HEK293 (cell line): ENCODE measurements around the gene STK36.

Experiments used
- BCL6B ChIP-seq: fragments of 450-650 bp; formaldehyde crosslinking; IDR thresholded peaks from 2 replicates; pipeline ENCODE4 v1.5.1; 2017; ENCODE audit warnings: missing biosample characterization, missing genetic modification characterization
- FEZF1 ChIP-seq: fragments of 450-650 bp; formaldehyde crosslinking; IDR thresholded peaks from 2 replicates; pipeline ENCODE4 v1.5.1; 2016; ENCODE audit warnings: missing biosample characterization, missing genetic modification characterization
- GLIS1 ChIP-seq: fragments of 450-650 bp; formaldehyde crosslinking; IDR thresholded peaks from 2 replicates; pipeline ENCODE4 v1.5.1; 2016; ENCODE audit warnings: missing biosample characterization, missing genetic modification characterization
- HOXA7 ChIP-seq: sonication (generic); formaldehyde crosslinking; IDR thresholded peaks from 2 replicates; pipeline ENCODE4 v1.8.1; 2022; ENCODE audit warnings: missing genetic modification reagents, borderline replicate concordance
- HOXD13 ChIP-seq: sonication (generic); formaldehyde crosslinking; IDR thresholded peaks from 2 replicates; pipeline ENCODE4 v1.8.0; 2022; ENCODE audit warnings: missing genetic modification reagents, borderline replicate concordance
- IKZF3 ChIP-seq: fragments of 450-650 bp; IDR thresholded peaks from 2 replicates; pipeline ENCODE4 v1.5.0; 2018; ENCODE audit warnings: missing biosample characterization, mild to moderate bottlenecking, missing genetic modification characterization, moderate library complexity
- KLF16 ChIP-seq: fragments of 450-650 bp; formaldehyde crosslinking; IDR thresholded peaks from 2 replicates; pipeline ENCODE4 v1.5.1; 2017; ENCODE audit warnings: missing biosample characterization, missing genetic modification characterization
- KLF17 ChIP-seq: fragments of 450-650 bp; formaldehyde crosslinking; IDR thresholded peaks from 2 replicates; pipeline ENCODE4 v1.5.1; 2016; ENCODE audit warnings: missing biosample characterization, missing genetic modification characterization
- KLF8 ChIP-seq: fragments of 450-650 bp; formaldehyde crosslinking; IDR thresholded peaks from 2 replicates; pipeline ENCODE4 v1.5.1; 2016; ENCODE audit warnings: missing biosample characterization, missing genetic modification characterization
- OSR2 ChIP-seq: fragments of 450-650 bp; formaldehyde crosslinking; IDR thresholded peaks from 2 replicates; pipeline ENCODE4 v1.5.1; 2016; ENCODE audit warnings: missing biosample characterization, missing genetic modification characterization
- PATZ1 ChIP-seq: fragments of 450-650 bp; formaldehyde crosslinking; IDR thresholded peaks from 2 replicates; pipeline ENCODE4 v1.5.1; 2016; ENCODE audit warnings: missing biosample characterization, missing genetic modification characterization
- PRDM6 ChIP-seq: fragments of 450-650 bp; formaldehyde crosslinking; IDR thresholded peaks from 2 replicates; pipeline ENCODE4 v1.5.1; 2017; ENCODE audit warnings: missing biosample characterization, missing genetic modification characterization
- RBAK ChIP-seq: fragments of 450-650 bp; formaldehyde crosslinking; IDR thresholded peaks from 2 replicates; pipeline ENCODE4 v1.5.1; 2016; ENCODE audit warnings: missing biosample characterization, missing genetic modification characterization
- SALL2 ChIP-seq: fragments of 450-650 bp; formaldehyde crosslinking; IDR thresholded peaks from 2 replicates; pipeline ENCODE4 v1.5.0; 2017; ENCODE audit warnings: missing biosample characterization, mild to moderate bottlenecking, missing genetic modification characterization, borderline replicate concordance
- SCRT2 ChIP-seq: fragments of 450-650 bp; formaldehyde crosslinking; IDR thresholded peaks from 2 replicates; pipeline ENCODE4 v1.5.1; 2016; ENCODE audit warnings: missing biosample characterization, missing genetic modification characterization
- SETDB1 ChIP-seq: IDR thresholded peaks from one replicate; pipeline ENCODE4 v1.6.1; 2017; ENCODE audit warnings: mild to moderate bottlenecking, low read length, moderate library complexity, mixed read lengths; ENCODE audit not compliant: insufficient read length
- SP7 ChIP-seq: fragments of 450-650 bp; formaldehyde crosslinking; IDR thresholded peaks from 2 replicates; pipeline ENCODE4 v1.5.1; 2016; ENCODE audit warnings: missing biosample characterization, missing genetic modification characterization
- TRIM28 ChIP-seq: IDR thresholded peaks from 2 replicates; pipeline ENCODE4 v1.6.1; 2011; ENCODE audit warnings: low read length, control low read depth, borderline replicate concordance
- ZNF16 ChIP-seq: fragments of 450-650 bp; formaldehyde crosslinking; IDR thresholded peaks from 2 replicates; pipeline ENCODE4 v1.5.1; 2016; ENCODE audit warnings: low read depth, missing biosample characterization, missing genetic modification characterization
- ZNF335 ChIP-seq: fragments of 450-650 bp; formaldehyde crosslinking; conservative IDR thresholded peaks from 2 replicates; pipeline ENCODE4 v1.5.1; 2016; ENCODE audit warnings: missing biosample characterization, missing genetic modification characterization
- ZNF394 ChIP-seq: fragments of 450-650 bp; formaldehyde crosslinking; IDR thresholded peaks from 2 replicates; pipeline ENCODE4 v1.5.1; 2016; ENCODE audit warnings: missing biosample characterization, missing genetic modification characterization, mild to moderate bottlenecking, moderate library complexity, borderline replicate concordance
- ZNF398 ChIP-seq: fragments of 450-650 bp; formaldehyde crosslinking; IDR thresholded peaks from 2 replicates; pipeline ENCODE4 v1.5.1; 2017; ENCODE audit warnings: missing biosample characterization, missing genetic modification characterization
- ZNF404 ChIP-seq: fragments of 450-650 bp; formaldehyde crosslinking; IDR thresholded peaks from 2 replicates; pipeline ENCODE4 v1.5.1; 2017; ENCODE audit warnings: missing biosample characterization, missing genetic modification characterization
- ZNF449 ChIP-seq: fragments of 450-650 bp; formaldehyde crosslinking; IDR thresholded peaks from 2 replicates; pipeline ENCODE4 v1.5.1; 2017; ENCODE audit warnings: missing biosample characterization, mild to moderate bottlenecking, missing genetic modification characterization, moderate library complexity
- ZNF473 ChIP-seq: fragments of 450-650 bp; formaldehyde crosslinking; IDR thresholded peaks from 2 replicates; pipeline ENCODE4 v1.5.1; 2017; ENCODE audit warnings: missing biosample characterization, missing genetic modification characterization
- ZNF530 ChIP-seq: fragments of 450-650 bp; formaldehyde crosslinking; IDR thresholded peaks from 2 replicates; pipeline ENCODE4 v1.5.1; 2016; ENCODE audit warnings: low read depth, missing biosample characterization, missing genetic modification characterization
- ZNF544 ChIP-seq: fragments of 450-650 bp; formaldehyde crosslinking; IDR thresholded peaks from 2 replicates; pipeline ENCODE4 v1.5.0; 2017; ENCODE audit warnings: missing biosample characterization, missing genetic modification characterization
- ZNF558 ChIP-seq: fragments of 450-650 bp; formaldehyde crosslinking; IDR thresholded peaks from 2 replicates; pipeline ENCODE4 v1.5.1; 2016; ENCODE audit warnings: missing biosample characterization, missing genetic modification characterization
- ZNF677 ChIP-seq: fragments of 450-650 bp; IDR thresholded peaks from 2 replicates; pipeline ENCODE4 v1.5.0; 2018; ENCODE audit warnings: missing biosample characterization, mild to moderate bottlenecking, missing genetic modification characterization, moderate library complexity
- ZSCAN23 ChIP-seq: fragments of 450-650 bp; formaldehyde crosslinking; IDR thresholded peaks from 2 replicates; pipeline ENCODE4 v1.5.1; 2016; ENCODE audit warnings: missing biosample characterization, missing genetic modification characterization

STK36 gene

GRCh38 chr2:218659258-218659987, 12.5 kb upstream of the STK36 start, which contains the start of the genes BCS1L and ZNF142 (continued):
- 0 out of 2 replicates have a peak, but pooled peaks have one; percentile 35 for TF ChIP-seq ZNF398 (tag by site-specific recombination)
- 0 out of 2 replicates have a peak, but pooled peaks have one; percentile 27 for TF ChIP-seq KLF17
- TF ChIP-seq ZNF677 (tag by site-specific recombination): no peak
- TF ChIP-seq KLF8 (tag by site-specific recombination): peak; percentile 93
- TF ChIP-seq SETDB1: no peak
- peak; percentile 34; the same call in 1 of the 2 replicates for TF ChIP-seq GLIS1
- TF ChIP-seq ZNF335 (tag by site-specific recombination): peak; percentile 62
- TF ChIP-seq ZNF530 (tag by site-specific recombination): no peak
- no peak for TF ChIP-seq FEZF1 (tag by site-specific recombination)
- TF ChIP-seq OSR2 (tag by site-specific recombination): no peak
- TF ChIP-seq RBAK (tag by site-specific recombination): no peak
- 0 out of 2 replicates have a peak, but pooled peaks have one; percentile 42 for TF ChIP-seq IKZF3
- TF ChIP-seq ZNF473 (tag by site-specific recombination): no peak
- no peak for TF ChIP-seq ZNF558 (tag by site-specific recombination)
- TF ChIP-seq ZSCAN23: no peak
- TF ChIP-seq ZNF404: no peak
- TF ChIP-seq HOXD13 (CRISPR knock-in tag): no peak
- no peak for TF ChIP-seq ZNF544 (tag by site-specific recombination)
- 0 out of 2 replicates have a peak, but pooled peaks have one; percentile 40 for TF ChIP-seq SP7 (tag by site-specific recombination)
- TF ChIP-seq TRIM28: no peak
- no peak for TF ChIP-seq SALL2 (tag by site-specific recombination)
- TF ChIP-seq PATZ1 (tag by site-specific recombination): peak; percentile 67
- TF ChIP-seq ZNF16 (tag by site-specific recombination): no peak
- TF ChIP-seq SCRT2 (tag by site-specific recombination): no peak
- TF ChIP-seq ZNF449 (tag by site-specific recombination): peak; percentile 82
- peak; percentile 40; the same call in 1 of the 2 replicates for TF ChIP-seq KLF16 (tag by site-specific recombination)
- TF ChIP-seq PRDM6: no peak
- peak; percentile 65; the same call in 1 of the 2 replicates for TF ChIP-seq ZNF394
- TF ChIP-seq BCL6B (tag by site-specific recombination): no peak
- no peak for TF ChIP-seq HOXA7 (CRISPR knock-in tag)
